ENCODE data around the gene CNKSR3. TPM values are rescaled to one million over a fixed set of nuclear protein-coding genes. Genes with fewer than 3 reads are reported as not detected.
"Not testable (repeated sequence)": the region's sequence is repeated elsewhere in the genome, so short reads cannot be mapped to it uniquely, and the experiment has no call there.

Gene CNKSR3
- total and polyA plus RNA-seq, 8 donors: 1.2 to 40.0 (median 6.2) TPM

DNA sequence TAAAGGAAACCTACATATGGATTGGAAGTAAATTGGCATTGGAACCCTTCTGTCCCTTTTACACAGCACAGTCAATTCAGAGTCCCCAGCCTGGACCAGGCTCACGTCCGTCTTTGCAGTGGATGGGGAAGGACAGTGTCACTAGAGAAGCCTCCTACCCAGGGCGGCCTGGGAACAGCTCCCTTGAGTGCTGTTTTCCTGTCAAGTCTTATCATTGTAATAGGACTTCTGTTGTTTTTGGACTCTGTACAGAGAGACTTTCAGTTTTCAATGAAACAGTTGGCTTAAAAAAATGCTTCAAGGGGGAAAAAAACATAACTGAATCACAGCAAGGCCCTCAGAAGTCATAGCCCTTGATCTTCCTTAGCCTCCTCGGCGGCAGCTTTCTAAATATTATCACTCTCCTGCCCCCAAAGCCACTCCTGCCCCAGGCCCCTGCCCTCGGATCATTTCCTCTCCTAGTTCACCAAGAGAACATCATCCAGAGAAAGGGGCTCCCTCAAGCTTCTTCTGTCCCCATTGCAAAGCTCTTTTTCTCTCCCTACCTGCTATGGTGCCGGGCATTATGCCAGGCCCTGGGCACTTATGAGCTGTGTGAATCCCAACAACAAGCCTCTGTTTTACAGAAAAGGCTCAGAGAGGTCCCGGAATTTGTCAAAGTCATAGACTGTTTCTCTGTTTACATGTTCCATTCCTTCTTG, 37.8 kb upstream of the CNKSR3 start:
- Histone ChIP-seq H3K27me3 (no peaks in the 10 kb centered on the region), H3K9me3 (no peaks in the 10 kb centered on the region), H3K4me1 (peaks cover 0 to 15% (median 9%) of the 10 kb centered on the region in 4 donors), H3K4me3 (no peak overlapping the region), H3K36me3 (no peaks in the 10 kb centered on the region), H3K27ac (peak overlapping the region in 3 of 5 donors; percentile 27 to 54 (median 49))
- TF ChIP-seq POLR2A (IDR thresholded peaks at IDR 0.05) (no peak), EP300 (IDR thresholded peaks at IDR 0.05) (no peak), POLR2AphosphoS5 (IDR thresholded peaks at IDR 0.05) (no peak)
- TF ChIP-seq, protein P1, sequence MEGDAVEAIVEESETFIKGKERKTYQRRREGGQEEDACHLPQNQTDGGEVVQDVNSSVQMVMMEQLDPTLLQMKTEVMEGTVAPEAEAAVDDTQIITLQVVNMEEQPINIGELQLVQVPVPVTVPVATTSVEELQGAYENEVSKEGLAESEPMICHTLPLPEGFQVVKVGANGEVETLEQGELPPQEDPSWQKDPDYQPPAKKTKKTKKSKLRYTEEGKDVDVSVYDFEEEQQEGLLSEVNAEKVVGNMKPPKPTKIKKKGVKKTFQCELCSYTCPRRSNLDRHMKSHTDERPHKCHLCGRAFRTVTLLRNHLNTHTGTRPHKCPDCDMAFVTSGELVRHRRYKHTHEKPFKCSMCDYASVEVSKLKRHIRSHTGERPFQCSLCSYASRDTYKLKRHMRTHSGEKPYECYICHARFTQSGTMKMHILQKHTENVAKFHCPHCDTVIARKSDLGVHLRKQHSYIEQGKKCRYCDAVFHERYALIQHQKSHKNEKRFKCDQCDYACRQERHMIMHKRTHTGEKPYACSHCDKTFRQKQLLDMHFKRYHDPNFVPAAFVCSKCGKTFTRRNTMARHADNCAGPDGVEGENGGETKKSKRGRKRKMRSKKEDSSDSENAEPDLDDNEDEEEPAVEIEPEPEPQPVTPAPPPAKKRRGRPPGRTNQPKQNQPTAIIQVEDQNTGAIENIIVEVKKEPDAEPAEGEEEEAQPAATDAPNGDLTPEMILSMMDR (IDR thresholded peaks at IDR 0.05): no peak
- peak; percentile 49 to 71 for DNase-seq
- intact Hi-C loops (cut with DNase I; ENCODE audit: low total_unique reads): no loop called here
- WGBS, 5 donors: 18 to 38% (median 27%) methylated on average over 8 of the region's 8 CpGs

DNA sequence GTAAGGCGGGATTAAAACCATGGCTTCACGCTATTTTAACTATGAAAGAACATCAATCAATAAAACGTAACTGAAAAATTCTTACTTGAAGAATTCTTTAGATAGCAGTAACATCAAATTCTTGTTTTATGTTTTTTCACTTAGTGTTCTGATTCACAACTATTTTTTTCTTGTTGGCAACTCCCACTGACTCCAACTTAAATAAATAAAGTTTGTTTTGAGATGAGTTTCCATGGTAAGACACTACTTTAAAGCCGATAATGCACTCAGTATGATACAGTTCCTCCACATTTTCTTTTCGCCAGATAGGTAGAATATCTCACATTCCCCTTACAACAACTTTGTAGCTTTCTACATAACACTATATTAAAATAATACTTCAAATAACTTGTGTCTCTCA, 33.1 kb upstream of the CNKSR3 start:
- Histone ChIP-seq H3K4me1 (peaks cover 0 to 11% (median 8%) of the 10 kb centered on the region in 4 donors), H3K27me3 (no peaks in the 10 kb centered on the region), H3K9me3 (no peaks in the 10 kb centered on the region), H3K27ac (no peak overlapping the region), H3K36me3 (no peaks in the 10 kb centered on the region), H3K4me3 (no peak overlapping the region)
- WGBS, 5 donors: 66 to 74% (median 69%) methylated on average over 5 of the region's 5 CpGs
- peak in 1 of 2 donors; percentile 53 for DNase-seq
- intact Hi-C loops (cut with DNase I; ENCODE audit: low total_unique reads): no loop called here
- TF ChIP-seq POLR2AphosphoS5 (IDR thresholded peaks at IDR 0.05) (no peak), EP300 (IDR thresholded peaks at IDR 0.05) (no peak), POLR2A (IDR thresholded peaks at IDR 0.05) (no peak)
- TF ChIP-seq, protein P1 (IDR thresholded peaks at IDR 0.05): no peak

DNA sequence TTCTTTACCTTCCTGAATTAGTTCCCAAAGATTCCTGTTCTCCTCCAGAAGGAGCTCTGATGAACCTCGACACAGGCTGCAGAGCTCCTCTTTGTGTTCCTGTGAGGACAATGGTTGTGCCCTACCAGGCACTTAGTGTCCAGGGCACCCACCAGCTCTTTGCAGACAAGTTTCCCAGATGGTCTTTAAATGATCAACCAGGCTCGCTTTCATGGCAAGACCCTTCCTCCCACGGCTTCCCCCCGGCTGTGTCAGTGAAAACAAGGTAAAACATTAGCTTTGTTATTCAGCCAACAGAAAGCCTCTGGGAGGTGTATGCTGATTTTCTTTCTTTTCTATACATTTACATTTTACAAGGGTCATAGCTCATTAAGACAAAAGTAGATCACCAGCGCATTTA, 32.3 kb upstream of the CNKSR3 start:
- H3K9me3 ChIP-seq: no peaks in the 10 kb centered on the region
- no peak for DNase-seq
- WGBS, 5 donors: 67 to 84% (median 79%) methylated on average over 5 of the region's 5 CpGs
- intact Hi-C loops (cut with DNase I; ENCODE audit: low total_unique reads): no loop called here
- no peaks in the 10 kb centered on the region for H3K27me3 ChIP-seq
- no peaks in the 10 kb centered on the region for H3K36me3 ChIP-seq
- H3K4me3 ChIP-seq: no peak overlapping the region
- no peak overlapping the region for H3K27ac ChIP-seq
- H3K4me1 ChIP-seq: peaks cover 0 to 2% (median 0%) of the 10 kb centered on the region in 4 donors
- TF ChIP-seq POLR2AphosphoS5 (IDR thresholded peaks at IDR 0.05) (no peak), POLR2A (IDR thresholded peaks at IDR 0.05) (no peak), EP300 (IDR thresholded peaks at IDR 0.05) (no peak)
- TF ChIP-seq, protein P1 (IDR thresholded peaks at IDR 0.05): no peak

DNA sequence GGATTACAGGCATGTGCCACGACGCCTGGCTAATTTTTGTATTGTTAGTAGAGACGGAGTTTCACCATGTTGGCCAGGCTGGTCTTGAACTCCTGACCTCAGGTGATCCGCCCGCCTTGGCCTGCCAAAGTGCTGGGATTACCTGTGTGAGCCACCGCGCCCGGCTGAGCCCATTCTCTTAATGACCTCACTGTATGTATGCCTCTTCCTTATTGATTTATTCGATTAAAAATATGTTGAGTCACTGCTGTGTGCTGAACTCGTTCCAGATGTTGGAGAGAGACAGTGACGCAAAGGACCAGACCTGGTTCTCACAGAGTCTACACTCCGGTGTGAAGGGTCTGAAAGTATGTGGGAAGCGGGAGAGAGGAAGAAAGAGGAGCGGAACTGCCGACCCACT, 31.4 kb upstream of the CNKSR3 start:
- H3K36me3 ChIP-seq; H3K9me3 ChIP-seq; H3K27me3 ChIP-seq; H3K27ac ChIP-seq; DNase-seq; H3K4me3 ChIP-seq; H3K4me1 ChIP-seq; intact Hi-C loops (cut with DNase I; ENCODE audit: low total_unique reads): not testable (repeated sequence)
- WGBS, 5 donors: 89 to 94% (median 92%) methylated on average over 15 of the region's 15 CpGs

DNA sequence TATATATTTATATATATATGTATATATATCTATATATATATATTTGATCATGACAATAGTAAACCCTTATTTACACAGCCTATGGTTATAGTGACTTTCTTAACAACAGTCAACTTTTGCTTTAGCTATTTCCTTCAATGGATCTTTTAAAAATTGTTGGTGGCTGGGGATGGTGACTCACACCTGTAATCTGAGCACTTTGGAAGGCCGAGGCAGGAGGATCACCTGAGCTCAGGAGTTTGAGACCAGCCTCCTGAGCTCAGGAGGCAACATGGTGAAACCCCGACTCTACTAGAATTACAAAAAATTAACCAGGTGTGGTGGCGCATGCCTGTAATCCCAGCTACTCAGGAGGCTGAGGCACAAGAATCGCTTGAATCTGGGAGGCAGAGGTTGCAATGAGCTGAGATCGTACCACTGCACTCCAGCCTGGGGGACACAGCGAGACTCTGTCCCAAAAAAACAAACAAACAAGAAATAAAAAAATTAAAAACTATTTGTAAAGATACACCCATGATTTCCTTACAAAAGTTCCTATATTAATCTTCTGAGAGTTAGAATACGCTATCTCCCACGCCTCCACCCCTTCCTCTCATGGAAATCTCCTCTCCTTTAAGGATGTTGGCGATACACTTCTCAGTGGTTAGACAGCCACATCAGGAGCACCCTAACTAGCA, 29.2 kb upstream of the CNKSR3 start:
- Histone ChIP-seq H3K9me3 (no peaks in the 10 kb centered on the region), H3K27me3 (no peaks in the 10 kb centered on the region), H3K4me3 (no peak overlapping the region), H3K36me3 (no peaks in the 10 kb centered on the region), H3K27ac (no peak overlapping the region), H3K4me1 (no peaks in the 10 kb centered on the region)
- no peak for DNase-seq
- intact Hi-C loops (cut with DNase I; ENCODE audit: low total_unique reads): no loop called here
- WGBS, 5 donors: 94 to 98% (median 95%) methylated on average over 9 of the region's 9 CpGs
- TF ChIP-seq, protein P1 (IDR thresholded peaks at IDR 0.05): no peak
- TF ChIP-seq EP300 (IDR thresholded peaks at IDR 0.05): no peak
- TF ChIP-seq POLR2AphosphoS5 (IDR thresholded peaks at IDR 0.05): no peak
- TF ChIP-seq POLR2A (IDR thresholded peaks at IDR 0.05): no peak
